Activated CD4-positive, CD25-positive, alpha-beta regulatory T cell treated with anti-CD3 and anti-CD28 coated beads, Interleukin-2, amount 50 U/mL, for 24 hours (primary cell): ENCODE measurements around the gene FLRT2.

Source experiments
- ATAC-seq, 2 donors: fragments of 150-1000 bp; cut with Tn5 transposase; one replicate each; pipeline ENCODE4 v1.10.0; 2021; ENCODE audit warnings: mild to moderate bottlenecking in 1 of 2, moderate library complexity in 1 of 2

Gene FLRT2

DNA sequence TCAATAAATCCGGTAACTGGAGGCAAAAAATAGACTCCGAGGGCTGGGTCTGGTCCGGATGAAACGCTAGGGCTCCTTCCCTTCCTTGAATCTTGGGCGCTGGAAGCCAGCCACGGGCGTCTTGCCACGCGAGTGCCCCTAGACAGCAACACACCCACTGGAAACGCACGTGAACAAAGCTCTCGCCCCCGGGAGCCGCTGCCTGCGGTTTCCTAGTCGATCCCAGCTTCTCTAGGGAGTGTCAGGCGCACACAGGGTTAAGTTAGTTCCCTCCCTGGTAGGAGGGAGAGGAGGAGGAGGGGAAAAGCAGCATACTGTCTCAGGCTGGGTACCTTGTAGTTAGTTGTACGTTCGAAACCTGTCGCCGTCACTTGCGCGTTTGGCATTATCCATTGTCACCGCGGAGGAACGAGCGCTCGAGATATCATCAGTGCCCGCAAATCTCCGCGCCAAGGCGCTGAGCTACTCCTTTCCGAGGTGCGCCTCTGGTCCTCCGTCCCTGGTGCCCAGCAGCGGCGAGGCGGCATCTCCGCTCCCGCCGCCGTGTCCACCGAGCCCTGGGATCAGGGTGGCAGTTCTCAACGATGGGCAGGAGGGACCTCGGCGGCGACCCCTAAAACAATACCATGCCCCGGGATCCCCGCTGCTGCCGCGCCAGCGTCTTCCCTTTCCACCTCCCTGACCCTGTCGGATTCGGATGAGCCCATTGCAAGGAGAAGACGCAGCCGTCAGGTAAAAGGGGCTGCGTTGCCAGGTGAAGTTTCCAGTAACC, at the start of gene FLRT2:
Gene FLRT2 (plus strand): TSS at position 342 of the 772 bp plus-strand sequence. CDS start 91,371 bp downstream, outside the sequence.
- ATAC-seq = no peak

- ATAC-seq = no peak
Measured at GRCh38 chr14:85481471-85481870, 48.5 kb upstream of the FLRT2 start.

GRCh38 chr14:85482552-85482951, 47.4 kb upstream of the FLRT2 start:
- ATAC-seq = no peak

GRCh38 chr14:85483037-85483436, 46.9 kb upstream of the FLRT2 start:
- ATAC-seq = no peak

- ATAC-seq = no peak
Measured at GRCh38 chr14:85483652-85484051, 46.3 kb upstream of the FLRT2 start.

DNA sequence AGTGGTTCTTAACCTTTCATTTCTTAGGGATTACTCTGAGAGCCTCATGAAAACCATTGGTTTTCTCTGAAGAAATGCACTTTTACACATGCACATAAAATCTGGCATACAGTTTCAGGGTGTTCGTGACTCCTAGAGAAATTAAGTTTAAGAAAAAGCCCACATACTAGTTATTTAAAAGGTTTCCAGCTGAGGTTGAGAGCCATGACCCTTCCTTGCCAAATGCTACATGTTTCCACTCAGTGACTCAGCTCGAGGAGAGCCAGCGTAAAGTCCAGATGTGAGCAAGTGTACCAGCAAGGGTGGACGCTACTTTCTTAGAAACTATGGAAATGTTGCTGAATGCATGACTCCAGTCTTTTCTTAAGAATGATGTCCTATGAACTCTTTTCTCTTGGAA, 42.7 kb upstream of the FLRT2 start:
- no peak for ATAC-seq

- ATAC-seq = no peak
Measured at GRCh38 chr14:85501751-85502150, 28.2 kb upstream of the FLRT2 start.

GRCh38 chr14:85508863-85509262, 21.1 kb upstream of the FLRT2 start:
- ATAC-seq = no peak

GRCh38 chr14:85512451-85512850, 17.5 kb upstream of the FLRT2 start:
- ATAC-seq = no peak

GRCh38 chr14:85514487-85514886, 15.5 kb upstream of the FLRT2 start:
- ATAC-seq = no peak

GRCh38 chr14:85516239-85517113, 13.5 kb upstream of the FLRT2 start:
- no peak for ATAC-seq

GRCh38 chr14:85517114-85517688, 12.7 kb upstream of the FLRT2 start:
- ATAC-seq = no peak

DNA sequence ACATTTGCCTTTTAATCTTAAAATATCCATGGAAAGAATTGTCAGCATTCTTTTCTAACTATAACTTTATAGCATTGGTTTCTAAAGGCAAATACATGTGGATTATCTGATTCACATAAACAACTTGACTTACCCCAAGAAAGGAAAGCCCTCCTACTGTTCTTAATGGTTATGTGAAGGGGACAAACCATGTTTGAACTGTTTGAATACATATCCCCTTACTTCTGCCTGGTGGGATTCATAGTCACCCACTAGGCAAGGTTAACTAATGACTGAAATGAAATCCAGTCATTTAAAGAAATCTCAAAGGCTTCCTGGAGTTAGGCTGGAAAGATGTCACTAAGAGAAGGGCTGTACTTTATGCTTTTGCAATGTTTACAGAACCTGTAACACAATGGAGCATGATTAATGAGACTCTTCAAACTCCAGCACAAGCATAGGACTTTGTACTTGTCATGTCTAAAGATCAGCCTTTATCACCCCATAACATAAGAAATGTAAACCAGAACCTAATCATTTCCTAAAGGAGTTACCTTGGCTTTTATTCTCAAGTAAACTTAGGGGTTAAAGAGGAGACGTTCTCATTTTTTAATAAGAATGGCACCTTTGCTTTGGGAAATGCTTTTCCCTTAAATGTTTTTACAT, 10.2 kb upstream of the FLRT2 start:
- ATAC-seq = no peak

DNA sequence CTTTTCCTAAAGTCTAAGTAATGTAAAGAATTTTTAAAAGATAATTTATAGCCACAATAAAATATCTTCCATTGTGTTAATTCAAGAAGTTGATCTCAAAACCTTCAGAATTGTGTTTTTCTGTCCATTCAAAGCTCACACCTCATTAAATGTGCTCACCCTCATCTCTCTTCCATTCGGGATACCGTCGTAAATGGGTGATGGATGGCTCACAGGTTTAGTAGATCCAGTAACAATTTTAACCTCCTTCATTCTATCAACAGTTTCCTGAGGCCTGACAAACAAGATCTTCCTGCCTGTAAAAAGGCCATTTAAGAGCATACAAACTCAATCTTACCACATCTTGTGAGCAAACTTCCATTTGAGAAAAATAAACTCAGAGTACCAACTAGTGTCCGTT, 9.4 kb upstream of the FLRT2 start:
- ATAC-seq = no peak

DNA sequence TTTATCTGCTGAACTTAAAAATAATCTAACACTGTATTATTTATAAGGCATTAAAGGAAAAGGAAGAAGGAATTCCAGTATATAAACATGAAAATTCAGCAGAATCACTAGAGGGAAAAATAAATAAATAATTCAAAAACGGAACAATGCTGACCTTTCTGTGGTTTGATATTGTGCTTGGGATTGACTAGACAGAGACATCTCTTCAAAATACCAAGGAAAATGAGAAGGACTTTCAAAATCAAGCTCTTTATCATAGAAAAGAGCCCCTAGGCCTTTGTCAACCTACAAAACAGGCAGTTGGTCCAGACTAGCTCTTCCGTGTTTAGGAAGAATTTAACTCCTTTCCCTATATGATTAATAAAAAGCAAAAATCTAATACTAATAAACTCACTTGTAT, 6.3 kb upstream of the FLRT2 start:
- ATAC-seq = no peak

GRCh38 chr14:85527006-85527405, 2.9 kb upstream of the FLRT2 start:
- ATAC-seq = no peak

DNA sequence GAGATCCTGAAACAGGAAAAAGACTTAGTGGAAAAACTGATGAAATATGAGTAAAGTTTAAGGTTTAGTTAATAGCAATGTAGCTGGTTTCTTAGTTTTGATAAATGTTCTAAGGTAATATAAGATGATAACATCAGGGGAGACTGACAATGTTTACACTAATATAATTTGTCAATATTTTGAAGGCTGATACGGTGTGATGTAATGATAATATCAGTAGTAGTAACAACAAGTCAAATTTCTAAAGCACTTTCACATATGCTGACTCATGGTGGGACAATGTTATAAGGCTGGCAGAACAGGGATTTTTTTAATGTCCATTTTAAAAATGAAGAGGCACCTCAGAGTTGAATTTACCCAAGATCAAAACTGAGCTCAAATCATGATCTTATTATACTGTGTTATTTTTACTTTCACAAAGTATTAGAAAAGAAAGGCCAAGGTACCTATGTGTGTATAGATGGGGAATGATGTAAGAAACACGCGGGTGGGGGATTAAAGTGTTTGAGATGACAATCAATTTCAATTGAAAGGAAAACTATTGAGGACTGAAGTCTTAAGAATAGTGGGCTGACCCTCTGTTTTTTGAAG, 2.4 kb upstream of the FLRT2 start:
- no peak for ATAC-seq

DNA sequence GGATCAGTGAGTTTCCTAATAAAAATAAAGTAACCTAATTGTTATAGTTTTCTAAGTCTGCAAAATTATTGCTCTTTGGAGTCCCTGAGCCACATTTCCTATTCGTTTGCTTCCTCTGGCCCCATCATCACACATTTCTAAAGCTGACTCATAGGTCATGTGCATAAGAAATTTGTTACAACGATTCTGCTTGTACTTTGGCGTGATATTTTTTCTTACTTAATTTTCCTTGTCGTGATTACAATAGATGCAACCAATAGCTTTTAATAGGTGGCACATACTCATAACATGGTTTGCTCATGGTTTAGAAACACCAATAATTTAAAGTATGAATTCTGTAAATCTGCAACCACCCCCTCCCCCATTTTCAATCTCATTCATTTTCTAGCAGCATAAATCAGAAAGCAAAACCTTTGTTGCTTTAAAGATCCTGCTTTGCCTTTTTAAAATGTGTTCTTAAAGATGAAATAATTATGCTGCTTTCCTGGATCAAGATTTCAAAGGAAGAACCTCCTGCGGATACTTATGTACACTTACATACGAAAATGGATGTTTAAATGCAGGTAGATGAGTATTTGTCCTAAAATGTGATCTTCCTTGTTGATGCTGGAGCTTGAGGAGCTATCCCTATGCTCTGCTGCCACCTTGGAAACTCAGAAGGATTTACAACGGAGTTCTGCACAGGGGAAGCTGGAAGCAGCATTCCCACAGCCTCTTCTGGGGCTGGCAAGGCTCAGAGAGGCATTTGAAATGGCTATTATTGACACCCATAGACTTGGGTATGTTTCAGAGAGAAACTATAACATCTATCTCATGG, 1.7 kb upstream of the FLRT2 start:
- no peak for ATAC-seq

DNA sequence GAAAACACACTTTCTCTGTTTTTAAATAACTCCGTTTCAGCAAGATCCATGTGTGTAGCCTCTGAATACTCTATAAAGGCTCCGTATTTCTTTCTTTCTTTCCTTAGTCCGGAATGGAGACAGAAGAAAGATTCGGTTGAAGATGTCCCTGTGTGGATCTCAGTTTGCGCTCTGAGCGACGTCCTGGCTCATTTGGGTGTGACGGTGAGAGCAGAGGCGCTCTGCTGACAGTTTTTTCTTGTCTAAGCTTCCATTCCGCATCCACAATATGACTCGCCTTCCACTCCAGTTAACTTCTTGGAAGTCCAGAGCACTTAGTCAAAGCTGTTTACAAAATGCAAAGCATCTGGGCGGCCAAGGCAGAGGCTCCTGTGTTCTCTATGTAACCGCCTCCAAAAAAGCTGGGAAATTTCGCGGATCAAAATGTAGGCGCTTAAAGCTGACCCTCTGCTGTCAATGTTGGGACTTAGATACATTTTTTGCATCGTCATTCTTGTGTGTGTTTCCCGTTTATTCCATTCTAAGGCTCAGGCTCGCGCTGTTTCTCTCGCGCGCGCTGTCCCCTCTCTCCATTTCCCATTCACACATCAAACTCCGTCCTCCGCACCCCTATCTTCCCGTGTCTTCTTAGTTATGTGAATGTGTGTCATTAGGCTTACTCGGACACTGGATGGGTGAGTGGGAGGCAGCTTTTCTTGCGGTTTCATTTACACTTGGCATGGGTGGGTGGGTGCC, 880 bp upstream of the FLRT2 start:
- no peak for ATAC-seq

DNA sequence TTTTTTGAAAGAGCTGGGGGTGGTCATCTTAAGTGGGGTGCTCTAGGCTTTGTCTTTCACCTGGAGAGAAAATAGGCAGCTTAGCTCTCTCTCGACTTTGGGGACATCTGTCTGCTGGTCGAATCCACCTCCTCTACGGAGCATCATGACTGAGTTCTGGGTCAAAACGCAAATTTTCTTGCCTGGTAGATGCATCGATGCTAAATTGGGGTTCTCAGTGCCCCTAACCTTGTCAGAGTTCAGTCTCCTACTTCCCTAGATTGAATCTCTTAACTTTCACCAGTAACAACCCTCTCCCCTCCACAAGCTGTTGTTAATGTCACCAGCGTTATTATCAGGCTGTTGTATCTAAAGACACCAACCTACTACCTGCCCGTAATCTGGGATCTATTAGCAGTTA, 682 bp downstream of the FLRT2 start:
- ATAC-seq = no peak

DNA sequence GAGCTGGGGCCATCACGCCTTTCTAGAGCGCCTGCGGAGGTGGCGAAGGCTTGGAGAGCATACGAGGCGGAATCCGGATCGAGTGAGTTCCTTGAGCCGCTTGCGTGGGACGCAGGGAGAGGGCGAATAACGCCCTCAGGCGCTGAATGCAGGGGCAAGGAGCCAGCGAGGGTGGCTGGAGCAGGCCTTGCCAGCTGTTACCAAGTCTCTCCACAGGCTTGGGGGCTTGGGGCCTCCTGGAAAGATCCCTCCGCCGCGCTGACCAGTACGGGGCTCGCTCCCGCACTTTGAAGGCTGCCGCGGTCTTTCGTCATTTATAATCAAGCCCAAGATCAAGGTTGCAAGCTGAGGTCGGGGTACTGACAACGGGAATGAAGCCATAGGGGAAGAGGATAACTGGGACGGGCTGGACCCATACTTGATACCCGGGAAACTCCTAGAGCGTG, 1.2 kb downstream of the FLRT2 start:
- ATAC-seq = no peak
